Erythroblast (primary cell): ENCODE results near the gene CNOT1.

Source experiments
- GATA1 ChIP-seq: IDR thresholded peaks from 2 replicates; pipeline ENCODE4 v1.6.1; 2011; ENCODE audit warnings: low read depth, mild to moderate bottlenecking, control low read depth, low read length, moderate library complexity
- POLR2A ChIP-seq: IDR thresholded peaks from 2 replicates; pipeline ENCODE4 v1.6.1; 2011; ENCODE audit warnings: mild to moderate bottlenecking, low read length

DNA sequence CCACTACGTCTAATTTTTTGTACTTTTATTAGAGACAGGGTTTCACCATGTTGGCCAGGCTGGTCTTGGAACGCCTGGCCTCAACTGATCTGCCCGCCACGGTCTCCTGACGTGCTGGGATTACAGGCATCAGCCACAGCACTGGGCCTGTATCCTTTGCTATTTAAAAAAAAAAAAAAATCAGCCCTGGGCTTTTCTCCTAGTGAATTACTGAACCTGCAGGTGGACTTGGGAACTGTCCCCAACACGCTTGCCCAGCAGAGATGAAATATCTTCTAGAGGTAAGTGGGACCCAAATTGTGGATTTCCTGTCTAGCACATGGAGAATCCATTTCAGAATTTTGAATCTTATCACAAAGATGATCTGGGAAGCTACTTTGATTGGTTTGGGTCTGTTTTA, 14.8 kb downstream of the CNOT1 start:
- no peak for TF ChIP-seq POLR2A
- TF ChIP-seq GATA1: no peak
